A673 (cell line): Measurements from ENCODE around the gene KIAA0319L. TPM values are rescaled to one million over a fixed set of nuclear protein-coding genes. Genes with fewer than 3 reads are reported as not detected.

Source experiments
- BruUV-seq: library from RNA; stranded (reverse); fragments of 400-500 nt; replicated peaks from 2 replicates; lab custom pipeline; 2021; lab: Mats Ljungman, UMichigan
- CTCF ChIA-PET: fragments of 300-600 bp; sonication (Branson Sonifier 250); formaldehyde crosslinking; loops from one replicate; lab custom pipeline; 2022; ENCODE audit warnings: antibody characterized with exemption; lab: Charles Lee
- POLR2A ChIA-PET: fragments of 300-600 bp; sonication (Branson Sonifier 250); formaldehyde crosslinking; loops from one replicate; lab custom pipeline; 2022; ENCODE audit warnings: antibody characterized with exemption; ENCODE audit not compliant: low non-redundant PET; lab: Charles Lee
- DNase-seq: peaks from one replicate; pipeline ENCODE4 v3.0.0-alpha.2; 2015; ENCODE audit warnings: low spot score
- H3K27ac ChIP-seq: fragments of 200-600 bp; sonication (generic); 2 replicates; pipeline ENCODE4 v1.5.1; 2016; ENCODE audit warnings: mixed run types, low read depth, mild to moderate bottlenecking, mixed read lengths, antibody characterized with exemption, low read length; ENCODE audit not compliant: poor library complexity, severe bottlenecking
- H3K27me3 ChIP-seq: fragments of 200-600 bp; sonication (generic); replicated peaks from 2 replicates; pipeline ENCODE4 v1.6.1; 2017; ENCODE audit warnings: mixed run types, low read depth, mild to moderate bottlenecking, mixed read lengths, antibody characterized with exemption, low read length; ENCODE audit not compliant: insufficient read depth, poor library complexity
- H3K36me3 ChIP-seq: fragments of 200-600 bp; sonication (generic); 2 replicates; pipeline ENCODE4 v1.6.1; 2016; ENCODE audit warnings: mixed run types, mild to moderate bottlenecking, mixed read lengths, antibody characterized with exemption, low read length; ENCODE audit not compliant: insufficient read depth, poor library complexity, severe bottlenecking
- H3K4me1 ChIP-seq: fragments of 200-600 bp; sonication (generic); 2 replicates; pipeline ENCODE4 v1.6.1; 2017; ENCODE audit warnings: mixed run types, mild to moderate bottlenecking, mixed read lengths, antibody characterized with exemption, low read length; ENCODE audit not compliant: insufficient read depth, poor library complexity, severe bottlenecking
- H3K4me3 ChIP-seq: fragments of 200-600 bp; sonication (generic); 2 replicates; pipeline ENCODE4 v1.5.1; 2016; ENCODE audit warnings: low read depth, mixed run types, mild to moderate bottlenecking, mixed read lengths, low read length; ENCODE audit not compliant: poor library complexity, severe bottlenecking
- H3K9me3 ChIP-seq: fragments of 200-600 bp; sonication (generic); 2 replicates; pipeline ENCODE4 v1.6.1; 2016; ENCODE audit warnings: mixed run types, low read depth, mild to moderate bottlenecking, mixed read lengths, antibody characterized with exemption, low read length; ENCODE audit not compliant: poor library complexity, severe bottlenecking
- EZH2 ChIP-seq: fragments of 200-600 bp; sonication (generic); IDR thresholded peaks from 2 replicates; pipeline ENCODE4 v1.6.1; 2017; ENCODE audit warnings: borderline replicate concordance, low read depth, mild to moderate bottlenecking, mixed read lengths, antibody characterized with exemption, low read length; ENCODE audit not compliant: poor library complexity, severe bottlenecking
- intact Hi-C: fragments of 100-400 bp; cut with micrococcal nuclease; formaldehyde crosslinking; loops from one replicate; pipeline ENCODE4 v1.10.0; 2022; ENCODE audit not compliant: unreplicated experiment
- total RNA-seq: library from RNA; stranded (reverse); gene quantifications from 2 replicates; pipeline ENCODE4 v1.2.3, GENCODE V29; 2021
- TF ChIP-seq, protein P1 (sequence below): fragments of 300-800, 200-600 bp; sonication (generic); conservative IDR thresholded peaks from 2 replicates; pipeline ENCODE4 v1.5.1; 2017; ENCODE audit warnings: low read depth, mild to moderate bottlenecking, antibody characterized with exemption, low read length, moderate library complexity, mixed read lengths

KIAA0319L gene
- total RNA-seq, 1 experiment from 2014 or later = 33.7 TPM

DNA sequence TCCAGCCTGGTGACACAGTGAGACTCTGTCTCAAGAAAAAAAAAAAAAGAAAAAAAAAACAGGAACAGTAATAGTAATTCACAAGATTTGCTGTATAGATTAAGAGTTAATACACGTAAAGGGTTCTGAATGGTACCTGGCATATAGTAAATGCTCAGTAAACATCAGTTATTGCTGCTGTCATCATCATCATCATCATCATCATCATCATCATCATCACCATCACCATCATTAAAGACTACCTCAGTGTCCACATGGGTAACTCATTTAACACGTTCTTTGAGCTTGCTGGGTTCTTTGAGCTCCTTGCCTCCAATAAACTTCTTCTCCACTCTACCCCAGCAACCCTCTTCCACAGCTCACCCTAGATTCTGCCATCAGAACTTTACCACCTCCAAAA, 55.0 kb downstream of the KIAA0319L start:
- intact Hi-C loops = no loop called here
- Histone ChIP-seq H3K4me3 (no peak overlapping the region), H3K27me3 (no peaks in the 10 kb centered on the region), H3K36me3 (no peaks in the 10 kb centered on the region), H3K9me3 (no peaks in the 10 kb centered on the region), H3K27ac (no peak overlapping the region), H3K4me1 (peaks cover 21% of the 10 kb centered on the region)
- CTCF ChIA-PET = no interaction called here
- no peak for DNase-seq
- no TSS peak for BruUV-seq
- POLR2A ChIA-PET = no interaction called here
- no peak for TF ChIP-seq EZH2
- TF ChIP-seq, protein P1, sequence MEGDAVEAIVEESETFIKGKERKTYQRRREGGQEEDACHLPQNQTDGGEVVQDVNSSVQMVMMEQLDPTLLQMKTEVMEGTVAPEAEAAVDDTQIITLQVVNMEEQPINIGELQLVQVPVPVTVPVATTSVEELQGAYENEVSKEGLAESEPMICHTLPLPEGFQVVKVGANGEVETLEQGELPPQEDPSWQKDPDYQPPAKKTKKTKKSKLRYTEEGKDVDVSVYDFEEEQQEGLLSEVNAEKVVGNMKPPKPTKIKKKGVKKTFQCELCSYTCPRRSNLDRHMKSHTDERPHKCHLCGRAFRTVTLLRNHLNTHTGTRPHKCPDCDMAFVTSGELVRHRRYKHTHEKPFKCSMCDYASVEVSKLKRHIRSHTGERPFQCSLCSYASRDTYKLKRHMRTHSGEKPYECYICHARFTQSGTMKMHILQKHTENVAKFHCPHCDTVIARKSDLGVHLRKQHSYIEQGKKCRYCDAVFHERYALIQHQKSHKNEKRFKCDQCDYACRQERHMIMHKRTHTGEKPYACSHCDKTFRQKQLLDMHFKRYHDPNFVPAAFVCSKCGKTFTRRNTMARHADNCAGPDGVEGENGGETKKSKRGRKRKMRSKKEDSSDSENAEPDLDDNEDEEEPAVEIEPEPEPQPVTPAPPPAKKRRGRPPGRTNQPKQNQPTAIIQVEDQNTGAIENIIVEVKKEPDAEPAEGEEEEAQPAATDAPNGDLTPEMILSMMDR = no peak

DNA sequence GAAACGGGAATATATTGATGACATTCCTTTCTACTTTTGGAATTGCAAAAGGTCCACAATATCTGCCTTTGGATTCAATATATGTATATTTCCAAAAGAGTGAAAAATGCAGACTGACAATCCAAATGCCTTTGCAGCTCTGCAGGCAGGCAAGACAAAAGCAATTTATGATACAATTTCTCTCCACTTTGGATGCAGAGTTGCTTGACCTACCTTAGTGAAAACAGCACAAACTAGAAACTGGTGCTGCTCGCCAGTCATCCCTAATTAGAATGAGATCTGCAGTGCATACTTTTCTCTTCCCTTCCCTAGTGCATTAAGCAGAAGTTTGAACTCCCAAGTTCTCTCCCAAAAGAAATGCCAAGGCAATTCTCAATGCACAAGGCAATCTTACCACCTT, 56.8 kb downstream of the KIAA0319L start:
- ChIA-PET CTCF (no interaction called here), POLR2A (no interaction called here)
- intact Hi-C loops = no loop called here
- no peaks in the 10 kb centered on the region for H3K36me3 ChIP-seq
- TF ChIP-seq EZH2 = no peak
- TF ChIP-seq, protein P1 = no peak
- no peak for DNase-seq
- peaks cover 3% of the 10 kb centered on the region for H3K4me1 ChIP-seq
- no TSS peak for BruUV-seq
- no peak overlapping the region for H3K27ac ChIP-seq
- H3K4me3 ChIP-seq = no peak overlapping the region
- no peaks in the 10 kb centered on the region for H3K27me3 ChIP-seq
- no peaks in the 10 kb centered on the region for H3K9me3 ChIP-seq

DNA sequence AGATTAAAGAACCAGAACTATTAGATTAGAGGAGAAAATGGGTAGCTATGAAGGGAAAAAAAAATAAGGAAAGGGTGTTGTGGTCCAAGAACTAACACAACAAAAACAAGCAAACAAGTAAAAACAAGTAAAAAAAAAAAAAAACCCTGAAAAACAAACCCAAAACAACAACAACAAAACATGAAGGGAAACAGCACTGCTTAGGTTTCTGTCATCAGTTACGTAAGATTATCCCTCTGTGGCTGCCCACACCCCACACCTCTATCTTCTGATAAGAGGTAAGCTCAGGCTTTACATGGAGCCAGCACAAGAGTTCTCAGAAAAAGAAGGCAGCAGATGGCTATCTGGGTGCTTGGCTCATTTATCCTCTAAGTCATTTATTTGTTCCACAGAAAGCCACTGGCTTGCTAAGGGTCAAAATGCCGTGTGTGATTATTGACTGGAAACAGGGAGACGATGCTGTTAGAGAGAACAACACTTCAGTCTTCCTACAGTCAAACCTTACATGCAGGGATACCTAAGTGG, 57.5 kb downstream of the KIAA0319L start:
- intact Hi-C loops = no loop called here
- POLR2A ChIA-PET = no interaction called here
- CTCF ChIA-PET = no interaction called here
- no peak overlapping the region for H3K4me3 ChIP-seq
- TF ChIP-seq, protein P1 = no peak
- no peak for TF ChIP-seq EZH2
- no peak for DNase-seq
- no peaks in the 10 kb centered on the region for H3K27me3 ChIP-seq
- no peaks in the 10 kb centered on the region for H3K36me3 ChIP-seq
- BruUV-seq = no TSS peak
- no peaks in the 10 kb centered on the region for H3K4me1 ChIP-seq
- no peaks in the 10 kb centered on the region for H3K9me3 ChIP-seq
- H3K27ac ChIP-seq = no peak overlapping the region
